Chondrocyte (in vitro differentiated cells): ENCODE measurements around the gene RNF40. TPM values are rescaled to one million over a fixed set of nuclear protein-coding genes. Genes with fewer than 3 reads are reported as not detected.
A peak's percentile ranks its signal among the peaks of the same experiment; 100 is the strongest.

Experiments used
- DNase-seq: peaks from one replicate; pipeline ENCODE4 v3.0.0; 2021; ENCODE audit warnings: mixed read lengths, low spot score
- H3K27ac Mint-ChIP-seq: one replicate; pipeline ENCODE4 v1.8.0; 2021; ENCODE audit warnings: mild to moderate bottlenecking, moderate library complexity, mixed read lengths; ENCODE audit not compliant: unreplicated experiment
- H3K27me3 Mint-ChIP-seq: 2 replicates; pipeline ENCODE4 v1.8.0; 2021; ENCODE audit warnings: low read depth, mixed read lengths
- H3K36me3 Mint-ChIP-seq: 2 replicates; pipeline ENCODE4 v1.8.0; 2021; ENCODE audit warnings: low read depth, mixed read lengths
- H3K4me1 Mint-ChIP-seq: 2 replicates; pipeline ENCODE4 v1.8.0; 2021; ENCODE audit warnings: low read depth, mild to moderate bottlenecking, mixed read lengths
- H3K4me3 Mint-ChIP-seq: one replicate; pipeline ENCODE4 v1.8.0; 2021; ENCODE audit warnings: mild to moderate bottlenecking, moderate library complexity, mixed read lengths; ENCODE audit not compliant: unreplicated experiment
- H3K9me3 Mint-ChIP-seq: 2 replicates; pipeline ENCODE4 v1.8.0; 2021; ENCODE audit warnings: low read depth, mixed read lengths
- CTCF ChIP-seq: fragments of 200-600 bp; sonication (generic); IDR thresholded peaks from 2 replicates; pipeline ENCODE4 v1.5.0; 2021; ENCODE audit warnings: antibody characterized with exemption, mild to moderate bottlenecking, moderate library complexity
- total RNA-seq: library from RNA; stranded (reverse); gene quantifications from 3 replicates; pipeline ENCODE4 v1.2.1, GENCODE V29; 2021

The RNF40 gene
- total RNA-seq, 1 donor from 2014 or later: 71.1 TPM

DNA sequence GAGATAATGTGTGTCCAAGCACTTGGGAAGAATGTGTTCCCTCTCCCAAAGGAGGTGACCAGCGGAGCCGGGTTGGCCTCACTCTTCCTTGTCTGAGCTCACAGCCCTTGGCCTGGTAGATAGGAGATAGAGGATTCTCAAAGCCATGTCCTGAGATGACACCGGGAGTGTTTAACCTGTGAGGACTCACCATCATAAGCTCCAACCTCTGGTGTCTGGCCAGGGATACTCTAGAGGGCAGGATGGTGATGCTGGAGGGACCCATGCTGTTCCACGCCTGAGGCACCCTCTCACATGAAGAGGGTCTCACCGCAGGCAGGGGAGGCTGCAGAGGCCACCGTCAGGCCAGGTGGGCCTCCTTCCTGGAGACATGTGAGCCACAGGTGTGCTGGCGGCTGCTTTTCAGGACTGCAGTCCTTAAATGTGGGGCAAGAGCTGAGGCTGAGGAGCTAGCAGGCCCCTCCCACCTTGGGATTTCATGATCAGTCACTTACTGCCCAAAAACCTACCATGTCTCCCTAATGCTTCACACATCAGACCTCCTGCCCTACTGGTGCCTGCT lies 31.5 kb downstream of the RNF40 start:
- no peak for DNase-seq
- TF ChIP-seq CTCF: no peak
- Mint-ChIP-seq H3K27me3 (no peaks in the 10 kb centered on the region), H3K27ac (no peak overlapping the region), H3K4me3 (no peak overlapping the region), H3K9me3 (no peaks in the 10 kb centered on the region), H3K36me3 (no peaks in the 10 kb centered on the region), H3K4me1 (no peaks in the 10 kb centered on the region)

- no peaks in the 10 kb centered on the region for H3K9me3 Mint-ChIP-seq
- no peaks in the 10 kb centered on the region for H3K27me3 Mint-ChIP-seq
- no peaks in the 10 kb centered on the region for H3K36me3 Mint-ChIP-seq
- H3K27ac Mint-ChIP-seq: no peak overlapping the region
- no peaks in the 10 kb centered on the region for H3K4me1 Mint-ChIP-seq
- H3K4me3 Mint-ChIP-seq: no peak overlapping the region
- no peak for DNase-seq
- no peak for TF ChIP-seq CTCF
Measured at GRCh38 chr16:30794634-30795033, 32.5 kb downstream of the RNF40 start.

- peak; percentile 22 for TF ChIP-seq CTCF
- no peaks in the 10 kb centered on the region for H3K4me1 Mint-ChIP-seq
- no peaks in the 10 kb centered on the region for H3K36me3 Mint-ChIP-seq
- no peaks in the 10 kb centered on the region for H3K9me3 Mint-ChIP-seq
- H3K27me3 Mint-ChIP-seq: no peaks in the 10 kb centered on the region
- DNase-seq: no peak
- no peak overlapping the region for H3K27ac Mint-ChIP-seq
- H3K4me3 Mint-ChIP-seq: no peak overlapping the region
Measured at GRCh38 chr16:30797670-30798309, 35.7 kb downstream of the RNF40 start.

GRCh38 chr16:30802936-30803335 lies 40.8 kb downstream of the RNF40 start:
- H3K4me3 Mint-ChIP-seq: no peak overlapping the region
- no peak for DNase-seq
- TF ChIP-seq CTCF: no peak

DNA sequence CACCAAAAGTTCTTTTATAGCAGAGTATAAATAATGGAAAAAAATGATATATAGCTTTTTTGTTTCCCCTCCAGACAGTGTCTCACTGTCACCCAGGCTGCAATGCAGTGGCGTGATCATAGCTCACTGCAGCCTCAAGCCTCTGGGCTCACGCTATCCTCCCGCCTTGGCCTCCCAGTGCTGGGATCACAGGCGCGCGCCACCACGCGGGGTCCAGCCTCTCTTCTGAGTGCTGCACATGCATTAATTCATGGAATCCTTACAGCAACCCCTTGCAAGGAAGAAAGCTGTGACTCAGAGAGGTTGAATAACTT lies 42.9 kb downstream of the RNF40 start:
- DNase-seq: no peak
- Mint-ChIP-seq H3K9me3 (no peaks in the 10 kb centered on the region), H3K4me3 (peak overlapping the region; percentile 79), H3K36me3 (no peaks in the 10 kb centered on the region), H3K27me3 (no peaks in the 10 kb centered on the region), H3K27ac (peak overlapping the region; percentile 74), H3K4me1 (peaks cover 19% of the 10 kb centered on the region)
- TF ChIP-seq CTCF: no peak

More at GRCh38 chr16:30802936-30803335, 40.8 kb downstream of the RNF40 start:
- H3K4me1 Mint-ChIP-seq: peaks cover 19% of the 10 kb centered on the region
- H3K9me3 Mint-ChIP-seq: no peaks in the 10 kb centered on the region
- H3K27ac Mint-ChIP-seq: no peak overlapping the region
- H3K27me3 Mint-ChIP-seq: no peaks in the 10 kb centered on the region
- no peaks in the 10 kb centered on the region for H3K36me3 Mint-ChIP-seq
